Fibroblast of lung (primary cell): ENCODE results near the gene PKIG. TPM values are rescaled to one million over a fixed set of nuclear protein-coding genes. Genes with fewer than 3 reads are reported as not detected.

Source experiments
- DNase-seq, 2 donors: peaks; one replicate each; pipeline versions ENCODE4 v3.0.0 to v3.0.0-alpha.2; 2010; ENCODE audit warnings: low read depth in 2 of 2
- H2AFZ ChIP-seq: 2 replicates; pipeline ENCODE4 v1.5.1; 2012; ENCODE audit warnings: low read length, control low read depth, inconsistent platforms
- H3K27ac ChIP-seq: 2 replicates; pipeline ENCODE4 v1.5.1; 2011; ENCODE audit warnings: low read length, control low read depth; ENCODE audit not compliant: insufficient read depth
- H3K27me3 ChIP-seq: 2 replicates; pipeline ENCODE4 v1.5.1; 2011; ENCODE audit warnings: mild to moderate bottlenecking, low read length; ENCODE audit not compliant: control insufficient read depth, insufficient read depth
- H3K36me3 ChIP-seq: 2 replicates; pipeline ENCODE4 v1.5.1; 2011; ENCODE audit warnings: low read length; ENCODE audit not compliant: control insufficient read depth, insufficient read depth
- H3K4me1 ChIP-seq: 2 replicates; pipeline ENCODE4 v1.5.1; 2011; ENCODE audit warnings: low read length; ENCODE audit not compliant: control insufficient read depth, insufficient read depth; ENCODE audit errors: extremely low read depth
- H3K4me2 ChIP-seq: 2 replicates; pipeline ENCODE4 v1.5.1; 2011; ENCODE audit warnings: low read length, control low read depth; ENCODE audit not compliant: insufficient read depth; ENCODE audit errors: extremely low read depth
- H3K4me3 ChIP-seq, 4 experiments: fragments of 200-600 bp in 1 of 4; sonication (generic) in 1 of 4; replicated peaks in 1 of 4; 2 replicates each; pipeline ENCODE4 v1.5.1; 2011 to 2016; ENCODE audit warnings: low read length in 4 of 4, low read depth in 3 of 4, mild to moderate bottlenecking in 3 of 4, control low read depth in 2 of 4, inconsistent platforms in 1 of 4, mixed read lengths in 1 of 4; ENCODE audit not compliant: insufficient read depth in 1 of 4; ENCODE audit errors: control extremely low read depth in 1 of 4
- H3K79me2 ChIP-seq: 2 replicates; pipeline ENCODE4 v1.5.1; 2012; ENCODE audit warnings: mild to moderate bottlenecking, low read length, inconsistent platforms; ENCODE audit not compliant: control insufficient read depth, insufficient read depth
- H3K9ac ChIP-seq: 2 replicates; pipeline ENCODE4 v1.5.1; 2011; ENCODE audit warnings: mild to moderate bottlenecking, low read length, control low read depth; ENCODE audit not compliant: insufficient read depth
- H3K9me3 ChIP-seq: 2 replicates; pipeline ENCODE4 v1.5.1; 2012; ENCODE audit warnings: low read depth, low read length; ENCODE audit not compliant: control insufficient read depth, insufficient read depth
- H4K20me1 ChIP-seq: 2 replicates; pipeline ENCODE4 v1.5.1; 2011; ENCODE audit warnings: low read length; ENCODE audit not compliant: control insufficient read depth, insufficient read depth; ENCODE audit errors: extremely low read depth
- EZH2 ChIP-seq: IDR thresholded peaks from 2 replicates; pipeline ENCODE4 v1.5.1; 2012; ENCODE audit warnings: low read length, control low read depth, mild to moderate bottlenecking; ENCODE audit errors: missing control alignments
- polyA plus RNA-seq, 2 donors: library from polyadenylated mRNA; depleted of rRNA in 1 of 2; stranded (reverse) in 1 of 2; unstranded in 1 of 2; fragments of >200 nt; gene quantifications; 2 replicates each; pipeline ENCODE4 v1.2.1, GENCODE V29; 2011 to 2012; ENCODE audit warnings: missing spikeins in 1 of 2
- total RNA-seq: library from RNA; depleted of rRNA; stranded (reverse); fragments of >200 nt; gene quantifications from 2 replicates; pipeline ENCODE4 v1.2.1, GENCODE V29; 2014
- TF ChIP-seq, protein P1 (sequence below), 2 donors: IDR thresholded peaks in 1 of 2; conservative IDR thresholded peaks in 1 of 2; 1 replicate in 1 of 2; 2 replicates in 1 of 2; pipeline ENCODE4 v1.5.1; 2011 to 2012; ENCODE audit warnings: low read length in 2 of 2, control low read depth in 1 of 2, inconsistent platforms in 1 of 2, low read depth in 1 of 2, mild to moderate bottlenecking in 1 of 2

PKIG gene
- total and polyA plus RNA-seq, 2 donors (not counting 1 experiment from before 2014, with no cell fraction given): 192 to 234 TPM

- Histone ChIP-seq H3K4me2 (no peak overlapping the region), H3K9ac (no peak overlapping the region), H3K36me3 (no peaks in the 10 kb centered on the region), H3K27ac (no peak overlapping the region), H4K20me1 (no peaks in the 10 kb centered on the region), H2AFZ (no peak overlapping the region), H3K27me3 (no peaks in the 10 kb centered on the region), H3K4me3 (no peak overlapping the region), H3K9me3 (no peaks in the 10 kb centered on the region), H3K4me1 (peaks cover 2% of the 10 kb centered on the region), H3K79me2 (no peaks in the 10 kb centered on the region)
- no peak for DNase-seq
- no peak for TF ChIP-seq EZH2
- TF ChIP-seq, protein P1, sequence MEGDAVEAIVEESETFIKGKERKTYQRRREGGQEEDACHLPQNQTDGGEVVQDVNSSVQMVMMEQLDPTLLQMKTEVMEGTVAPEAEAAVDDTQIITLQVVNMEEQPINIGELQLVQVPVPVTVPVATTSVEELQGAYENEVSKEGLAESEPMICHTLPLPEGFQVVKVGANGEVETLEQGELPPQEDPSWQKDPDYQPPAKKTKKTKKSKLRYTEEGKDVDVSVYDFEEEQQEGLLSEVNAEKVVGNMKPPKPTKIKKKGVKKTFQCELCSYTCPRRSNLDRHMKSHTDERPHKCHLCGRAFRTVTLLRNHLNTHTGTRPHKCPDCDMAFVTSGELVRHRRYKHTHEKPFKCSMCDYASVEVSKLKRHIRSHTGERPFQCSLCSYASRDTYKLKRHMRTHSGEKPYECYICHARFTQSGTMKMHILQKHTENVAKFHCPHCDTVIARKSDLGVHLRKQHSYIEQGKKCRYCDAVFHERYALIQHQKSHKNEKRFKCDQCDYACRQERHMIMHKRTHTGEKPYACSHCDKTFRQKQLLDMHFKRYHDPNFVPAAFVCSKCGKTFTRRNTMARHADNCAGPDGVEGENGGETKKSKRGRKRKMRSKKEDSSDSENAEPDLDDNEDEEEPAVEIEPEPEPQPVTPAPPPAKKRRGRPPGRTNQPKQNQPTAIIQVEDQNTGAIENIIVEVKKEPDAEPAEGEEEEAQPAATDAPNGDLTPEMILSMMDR (conservative IDR thresholded peaks at IDR 0.05 in 1 of 2, IDR thresholded peaks at IDR 0.05 in 1 of 2; ENCODE audit: low read depth in 1 of 2, low read length in 2 of 2): no peak
These were observed 20.5 kb upstream of the PKIG start for GRCh38 chr20:44561876-44562275.

- no peaks in the 10 kb centered on the region for H3K79me2 ChIP-seq
These were observed 16.4 kb upstream of the PKIG start for GRCh38 chr20:44566018-44566417.

GRCh38 chr20:44566811-44567210, 15.6 kb upstream of the PKIG start:
- Histone ChIP-seq H3K27me3 (no peaks in the 10 kb centered on the region), H4K20me1 (no peaks in the 10 kb centered on the region), H3K27ac (no peak overlapping the region), H3K79me2 (no peaks in the 10 kb centered on the region), H3K4me2 (no peak overlapping the region), H3K36me3 (no peaks in the 10 kb centered on the region), H3K9ac (no peak overlapping the region), H3K4me3 (no peak overlapping the region), H3K4me1 (peaks cover 8% of the 10 kb centered on the region), H2AFZ (no peak overlapping the region), H3K9me3 (no peaks in the 10 kb centered on the region)
- TF ChIP-seq EZH2: no peak
- no peak for DNase-seq

More at GRCh38 chr20:44566018-44566417, 16.4 kb upstream of the PKIG start:
- Histone ChIP-seq H4K20me1 (no peaks in the 10 kb centered on the region), H3K9me3 (no peaks in the 10 kb centered on the region), H3K4me2 (no peak overlapping the region), H3K27ac (no peak overlapping the region), H3K9ac (no peak overlapping the region), H2AFZ (no peak overlapping the region), H3K4me3 (no peak overlapping the region), H3K27me3 (no peaks in the 10 kb centered on the region), H3K4me1 (peaks cover 2% of the 10 kb centered on the region), H3K36me3 (no peaks in the 10 kb centered on the region)
- no peak for DNase-seq
- TF ChIP-seq EZH2: no peak
- TF ChIP-seq, protein P1 (conservative IDR thresholded peaks at IDR 0.05 in 1 of 2, IDR thresholded peaks at IDR 0.05 in 1 of 2; ENCODE audit: low read depth in 1 of 2, low read length in 2 of 2): no peak
